Measurements from ENCODE around the gene EYA2.

DNA sequence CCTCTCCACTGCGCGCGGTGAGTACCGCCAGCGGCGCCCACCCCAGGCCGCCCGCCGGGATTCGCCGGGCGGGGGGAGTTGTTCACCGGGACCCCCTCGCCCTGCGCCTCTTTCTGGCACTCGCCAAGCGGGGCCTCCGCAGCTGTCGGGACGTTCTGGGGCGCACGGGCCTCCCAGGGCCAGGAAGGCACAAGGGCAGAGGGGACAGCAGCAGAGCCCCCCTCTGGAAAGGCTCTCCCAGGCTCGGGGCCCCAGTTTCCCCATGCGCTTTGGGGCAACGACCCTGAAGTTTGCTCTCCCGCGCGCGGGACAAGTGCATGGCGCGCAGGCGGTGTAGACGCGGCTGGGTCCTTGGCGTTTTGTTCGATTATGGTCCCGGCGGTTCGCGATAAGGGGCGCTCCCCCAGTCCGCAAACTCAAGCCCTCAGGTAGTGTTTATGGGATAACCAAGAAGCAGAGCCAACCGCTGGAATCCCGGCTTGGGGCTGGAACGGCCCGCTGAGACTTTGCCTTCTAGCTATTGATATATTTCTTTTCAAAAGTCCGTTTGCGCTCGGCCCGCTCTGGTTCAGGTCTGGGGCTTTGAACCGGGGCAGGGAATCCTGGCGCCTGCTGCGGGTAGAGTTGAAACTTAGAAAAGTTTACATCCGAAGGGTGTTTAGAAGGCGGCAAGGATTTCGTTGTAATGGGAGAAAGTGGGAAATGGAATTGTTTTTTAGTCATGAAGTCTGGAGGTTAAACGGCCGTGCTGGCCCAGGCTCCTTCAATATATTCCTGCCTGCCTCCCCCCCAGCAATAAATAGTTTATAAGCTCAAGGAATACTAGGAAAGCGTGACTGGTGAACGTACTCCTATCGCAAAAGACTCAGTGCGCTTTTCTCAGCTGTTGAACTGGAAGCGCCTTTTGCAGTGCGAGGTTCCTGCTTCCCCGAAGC lies 595 bp downstream of the EYA2 start:
- no peak for TF ChIP-seq POLR2AphosphoS5 (IDR thresholded peaks at IDR 0.05)
- TF ChIP-seq POLR2A (IDR thresholded peaks at IDR 0.05): no peak

Measured in sigmoid colon (tissue), 4 donors.